GM12873 (cell line): Measurements from ENCODE around the gene PRKG1.

Source experiments
- TF ChIP-seq, protein P1 (sequence below): IDR thresholded peaks from 2 replicates; pipeline ENCODE4 v1.5.1; 2012; ENCODE audit warnings: low read depth, mild to moderate bottlenecking, moderate library complexity, low read length, control low read depth; ENCODE audit not compliant: insufficient read depth; ENCODE audit errors: missing control alignments

Gene PRKG1

DNA sequence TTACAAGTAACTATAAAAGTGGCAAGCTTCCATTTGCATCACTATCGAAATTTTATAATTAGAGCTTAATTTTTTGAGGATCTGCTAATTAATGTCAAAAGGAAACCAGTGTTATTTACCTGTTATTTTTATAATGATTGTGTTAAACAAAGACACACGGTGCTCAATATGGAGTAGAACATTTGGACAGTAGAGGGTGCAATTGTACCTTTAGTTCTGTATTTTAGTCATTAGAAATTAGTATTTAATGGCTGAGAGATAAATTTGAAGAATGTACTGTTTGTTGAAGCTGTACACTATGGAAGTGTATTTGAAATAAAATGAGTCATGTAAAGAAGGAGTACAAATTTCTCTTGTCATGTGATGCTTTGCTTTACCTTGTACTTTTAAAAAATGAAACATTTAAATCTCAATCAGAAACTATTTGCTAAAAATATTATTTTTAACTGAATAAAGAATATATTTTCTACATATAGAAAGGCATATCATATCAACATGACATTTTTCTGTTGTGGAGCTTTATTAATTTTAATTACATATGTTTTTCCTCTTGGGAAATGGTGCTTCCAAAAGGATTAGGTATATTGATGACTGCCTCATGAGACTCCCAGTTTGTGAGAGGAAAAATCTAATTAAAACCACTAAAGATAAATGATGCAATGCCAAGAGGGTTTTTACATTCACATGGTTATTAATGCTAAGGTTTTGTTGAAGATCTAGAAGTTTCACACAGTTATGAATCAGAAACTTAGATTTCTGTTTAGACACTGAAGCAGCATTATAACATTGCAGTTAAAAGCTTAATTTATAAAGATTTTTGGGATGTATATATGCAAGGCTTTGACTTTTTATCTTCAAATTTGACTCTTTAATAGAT is 10.4 kb upstream of the PRKG1 start:
- TF ChIP-seq, protein P1, sequence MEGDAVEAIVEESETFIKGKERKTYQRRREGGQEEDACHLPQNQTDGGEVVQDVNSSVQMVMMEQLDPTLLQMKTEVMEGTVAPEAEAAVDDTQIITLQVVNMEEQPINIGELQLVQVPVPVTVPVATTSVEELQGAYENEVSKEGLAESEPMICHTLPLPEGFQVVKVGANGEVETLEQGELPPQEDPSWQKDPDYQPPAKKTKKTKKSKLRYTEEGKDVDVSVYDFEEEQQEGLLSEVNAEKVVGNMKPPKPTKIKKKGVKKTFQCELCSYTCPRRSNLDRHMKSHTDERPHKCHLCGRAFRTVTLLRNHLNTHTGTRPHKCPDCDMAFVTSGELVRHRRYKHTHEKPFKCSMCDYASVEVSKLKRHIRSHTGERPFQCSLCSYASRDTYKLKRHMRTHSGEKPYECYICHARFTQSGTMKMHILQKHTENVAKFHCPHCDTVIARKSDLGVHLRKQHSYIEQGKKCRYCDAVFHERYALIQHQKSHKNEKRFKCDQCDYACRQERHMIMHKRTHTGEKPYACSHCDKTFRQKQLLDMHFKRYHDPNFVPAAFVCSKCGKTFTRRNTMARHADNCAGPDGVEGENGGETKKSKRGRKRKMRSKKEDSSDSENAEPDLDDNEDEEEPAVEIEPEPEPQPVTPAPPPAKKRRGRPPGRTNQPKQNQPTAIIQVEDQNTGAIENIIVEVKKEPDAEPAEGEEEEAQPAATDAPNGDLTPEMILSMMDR, result peak; percentile 26

DNA sequence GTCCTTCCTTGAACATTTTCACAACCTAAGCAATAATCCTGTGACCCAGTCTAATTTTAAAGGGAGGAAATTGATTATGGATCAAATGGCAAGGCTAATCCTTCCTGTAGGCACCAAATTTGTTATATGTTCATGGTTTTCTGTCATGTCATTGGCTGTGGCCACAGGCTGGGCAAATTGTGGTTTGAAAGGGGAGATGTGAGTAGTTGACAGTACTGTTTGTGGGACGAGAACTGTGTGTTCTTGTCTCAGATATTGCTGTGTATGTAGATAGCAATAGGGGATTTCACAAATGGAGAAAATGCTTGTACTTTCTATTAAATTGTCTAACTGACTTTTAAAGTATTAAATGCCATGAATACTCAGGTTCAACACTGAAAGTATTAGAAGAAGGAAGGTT is 8.1 kb upstream of the PRKG1 start:
- TF ChIP-seq, protein P1, result no peak

DNA sequence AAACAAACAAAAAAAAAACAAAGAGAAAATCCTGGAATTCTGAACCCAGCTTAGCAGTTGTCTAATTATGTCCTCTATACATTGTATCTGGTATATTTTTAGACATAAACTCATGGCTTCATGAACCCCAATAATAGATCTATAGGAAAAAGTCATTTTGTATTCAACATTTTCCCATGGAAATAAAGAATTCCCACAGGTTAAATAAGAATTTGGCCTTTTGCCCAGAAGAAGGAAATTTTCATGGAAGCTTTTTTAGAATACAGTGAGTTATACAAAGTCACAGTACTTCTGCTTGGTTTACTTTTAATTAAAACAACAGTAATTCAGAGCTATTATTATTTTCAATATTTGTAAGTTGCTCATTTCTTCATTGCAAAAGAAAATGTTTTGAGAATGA is 2.1 kb upstream of the PRKG1 start:
- TF ChIP-seq, protein P1, result no peak

DNA sequence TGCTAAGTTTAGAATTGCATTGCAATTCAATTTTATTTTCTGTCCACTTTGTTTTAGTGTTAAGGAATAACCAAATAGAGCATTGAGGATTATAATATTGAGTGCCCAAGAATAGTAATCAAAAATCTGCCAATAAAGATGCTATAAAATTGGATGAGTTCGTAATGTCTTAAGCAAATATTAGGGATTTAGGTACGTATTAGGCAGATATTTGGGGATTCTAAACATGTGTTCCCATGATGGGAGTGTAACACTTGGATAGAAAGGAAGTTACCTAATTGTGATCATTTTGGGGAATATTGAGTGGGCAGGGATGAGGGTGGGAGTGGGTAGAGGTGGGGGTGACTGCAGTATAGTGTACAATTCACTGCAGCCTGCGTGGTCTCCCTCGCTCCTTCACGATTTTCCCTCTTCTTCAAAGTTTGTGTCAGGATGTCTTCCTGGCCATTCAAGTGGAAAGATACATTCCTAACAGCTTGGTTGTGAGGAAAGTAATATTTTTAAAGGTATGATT is 1.3 kb upstream of the PRKG1 start:
- TF ChIP-seq, protein P1, result no peak

DNA sequence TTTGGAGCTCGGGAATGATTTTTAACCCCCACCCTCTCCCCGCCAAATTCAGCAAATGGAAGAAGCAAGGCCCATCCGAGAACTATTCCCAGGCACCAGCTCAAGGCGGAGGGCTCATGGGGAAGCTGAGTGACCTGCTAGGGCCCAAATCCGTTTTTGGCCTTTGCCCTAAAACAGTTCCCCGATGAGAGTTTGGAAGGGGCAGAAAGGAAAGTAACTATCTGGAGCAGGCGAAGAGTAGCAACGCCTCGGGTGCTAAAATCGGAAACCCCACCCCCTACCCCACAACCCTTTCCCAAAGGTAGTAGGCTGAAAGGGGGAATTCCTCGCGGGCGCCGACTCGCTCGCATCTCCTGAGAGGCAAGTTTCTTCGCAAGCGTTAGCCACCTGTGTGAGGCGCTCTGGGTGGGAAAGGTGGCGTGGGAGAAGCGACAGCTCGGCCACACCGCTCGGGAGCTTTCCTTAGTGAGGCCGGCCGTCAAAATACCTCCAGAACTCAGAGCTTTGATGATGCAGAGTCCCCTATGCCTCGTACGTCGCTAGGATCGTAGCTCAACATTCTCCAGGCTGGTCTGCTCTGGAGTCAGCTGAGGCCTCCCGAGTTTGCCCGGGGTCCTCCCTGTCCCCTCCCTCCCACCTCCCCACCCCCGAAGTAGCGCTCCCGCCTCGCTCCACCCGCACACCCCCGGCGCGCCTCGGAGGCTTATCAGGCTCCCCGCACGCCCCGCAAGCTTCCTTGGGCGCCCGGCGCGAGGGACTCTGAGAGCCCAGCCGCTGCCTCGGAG is 642 bp upstream of the PRKG1 start:
- TF ChIP-seq, protein P1, result no peak

DNA sequence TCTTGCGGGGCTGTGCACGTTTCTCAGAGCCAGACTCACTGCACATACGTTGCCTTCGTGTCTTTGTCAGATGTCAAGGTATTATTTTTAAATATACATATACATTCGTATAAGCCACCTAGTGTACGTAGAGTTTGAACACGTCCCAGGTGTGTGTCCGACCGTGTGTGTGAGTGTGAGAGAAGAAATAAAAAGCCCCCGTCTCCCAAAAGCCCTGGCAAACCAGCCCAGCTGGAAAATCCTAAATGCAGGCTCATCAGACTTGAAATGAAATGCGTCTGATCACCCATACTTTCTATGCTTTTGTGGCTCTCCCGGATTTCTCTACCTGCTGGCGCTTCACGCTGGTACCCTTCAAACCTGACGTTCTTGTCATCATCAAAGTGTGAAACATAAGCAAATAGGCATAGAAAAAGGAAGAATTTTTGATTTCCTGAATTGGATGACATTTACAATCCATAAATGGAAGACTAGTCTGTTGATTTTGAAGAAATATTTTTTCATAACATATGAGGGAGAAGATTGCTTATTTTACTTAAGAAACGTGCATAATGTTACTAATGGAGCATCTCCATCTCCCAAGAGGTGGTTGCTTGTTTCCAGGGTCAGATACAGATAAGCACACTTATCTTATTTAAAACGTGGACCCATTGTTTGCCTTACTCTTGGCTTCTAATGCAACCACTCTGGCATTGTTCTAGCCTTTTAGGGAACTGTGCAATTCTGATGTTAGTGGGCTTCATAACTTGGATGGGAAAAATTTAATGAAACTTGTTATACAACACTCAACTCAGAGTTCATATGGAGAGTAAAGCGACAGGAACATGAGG is 971 bp downstream of the PRKG1 start:
- TF ChIP-seq, protein P1, result no peak
